GM19455 (cell line): ENCODE measurements around the gene ARHGAP26.

Source experiments
- ATAC-seq: cut with Tn5 transposase; IDR thresholded peaks from one replicate; pipeline ENCODE4 v1.9.1; 2021; ENCODE audit not compliant: unreplicated experiment

The ARHGAP26 gene

GRCh38 chr5:143166661-143167420 lies 396.7 kb downstream of the ARHGAP26 start:
- no peak for ATAC-seq

- ATAC-seq = no peak
These were observed 398.1 kb downstream of the ARHGAP26 start for GRCh38 chr5:143168171-143168741.

- no peak for ATAC-seq
These were observed 399.0 kb downstream of the ARHGAP26 start for GRCh38 chr5:143168921-143169810.

DNA sequence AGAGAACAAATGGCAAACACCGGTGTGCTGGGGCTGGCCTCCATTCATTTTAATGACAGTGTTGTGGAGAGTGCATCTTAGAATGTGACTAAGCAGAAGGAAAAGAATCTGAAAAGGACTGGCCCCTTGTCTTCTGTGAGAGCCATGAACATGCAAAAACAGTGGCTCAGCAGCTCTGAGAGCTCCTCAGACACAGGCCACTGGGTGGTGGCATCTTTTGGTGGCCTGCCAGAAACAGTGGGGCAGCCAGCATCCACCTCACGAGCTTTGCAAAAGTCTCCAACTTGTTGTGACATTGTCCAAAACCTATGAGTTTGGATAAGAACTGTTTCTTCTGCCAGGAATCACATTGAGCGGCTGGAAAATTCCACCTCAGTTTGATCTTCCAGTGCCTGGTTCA lies 399.9 kb downstream of the ARHGAP26 start:
- ATAC-seq = no peak

DNA sequence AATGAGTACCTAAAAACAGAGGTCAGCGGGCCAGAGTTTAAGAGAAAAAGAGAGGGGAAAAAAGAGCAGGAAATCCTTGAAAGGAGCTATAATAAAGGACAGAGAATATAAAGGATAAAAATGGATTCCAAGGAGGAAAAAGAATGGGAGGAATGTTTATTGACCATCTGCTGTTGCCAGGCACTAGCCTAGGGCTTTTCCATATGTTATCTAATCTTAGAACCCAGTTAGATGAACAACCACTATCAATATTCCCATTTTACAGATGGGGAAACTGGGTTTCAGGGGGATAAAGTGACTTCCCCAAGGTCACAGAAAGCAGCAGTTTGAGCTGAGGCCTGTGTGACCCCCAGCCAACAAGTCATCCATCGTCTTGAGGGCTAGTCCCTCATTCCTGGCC lies 400.8 kb downstream of the ARHGAP26 start:
- no peak for ATAC-seq

DNA sequence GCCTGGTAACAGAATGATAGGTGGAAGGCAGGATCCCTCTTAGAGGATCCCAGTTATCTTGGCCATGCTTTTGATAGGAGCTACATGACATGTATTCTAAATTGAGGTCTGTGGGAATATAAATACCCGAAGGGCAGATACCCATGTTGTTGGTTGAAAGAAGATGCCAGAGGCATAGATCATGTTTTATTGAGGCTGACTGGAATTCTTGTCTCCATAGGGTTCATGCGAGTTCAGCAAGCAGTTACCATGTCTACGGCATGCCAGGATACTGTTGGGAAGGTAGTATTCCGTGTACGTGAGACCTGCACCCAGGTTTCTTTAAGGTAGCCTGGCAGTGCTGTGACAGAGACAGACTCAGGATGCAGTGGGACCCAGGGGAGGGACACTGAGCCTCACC lies 402.6 kb downstream of the ARHGAP26 start:
- no peak for ATAC-seq

DNA sequence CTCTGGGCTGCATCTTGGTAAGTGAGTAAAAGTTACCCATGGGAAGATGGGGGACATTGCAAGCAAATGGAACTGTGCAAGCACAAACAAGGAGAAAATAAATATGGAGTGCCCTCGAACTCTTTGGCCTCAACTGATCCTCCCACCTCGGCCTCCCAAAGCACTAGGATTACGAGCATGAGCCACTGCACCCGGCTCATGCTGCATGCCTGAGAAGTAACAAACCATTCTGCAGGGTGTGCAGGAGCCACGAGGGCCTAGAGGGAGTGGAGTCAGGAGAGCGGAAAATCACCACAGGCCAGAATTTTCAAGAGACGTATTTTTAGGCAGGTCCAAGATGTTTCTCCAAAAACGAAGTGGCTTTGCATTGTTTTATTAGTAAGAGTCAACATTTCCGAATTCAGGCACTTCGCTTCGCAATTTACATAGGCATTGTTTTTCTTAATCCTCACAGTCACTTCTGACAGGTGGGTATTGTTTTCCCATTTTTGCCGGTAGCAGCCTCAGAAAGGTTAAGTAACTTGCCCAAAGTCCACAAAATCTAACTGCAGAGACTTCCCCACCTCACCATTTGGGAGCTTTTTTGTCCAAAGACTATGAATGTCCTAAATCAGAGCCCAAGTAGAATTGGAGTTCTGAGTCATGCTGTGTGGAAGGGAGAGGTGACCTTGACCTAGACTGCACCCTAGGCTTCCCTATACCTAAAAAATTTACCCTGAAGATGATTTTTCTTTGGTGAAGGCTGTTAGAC lies 403.1 kb downstream of the ARHGAP26 start:
- no peak for ATAC-seq

DNA sequence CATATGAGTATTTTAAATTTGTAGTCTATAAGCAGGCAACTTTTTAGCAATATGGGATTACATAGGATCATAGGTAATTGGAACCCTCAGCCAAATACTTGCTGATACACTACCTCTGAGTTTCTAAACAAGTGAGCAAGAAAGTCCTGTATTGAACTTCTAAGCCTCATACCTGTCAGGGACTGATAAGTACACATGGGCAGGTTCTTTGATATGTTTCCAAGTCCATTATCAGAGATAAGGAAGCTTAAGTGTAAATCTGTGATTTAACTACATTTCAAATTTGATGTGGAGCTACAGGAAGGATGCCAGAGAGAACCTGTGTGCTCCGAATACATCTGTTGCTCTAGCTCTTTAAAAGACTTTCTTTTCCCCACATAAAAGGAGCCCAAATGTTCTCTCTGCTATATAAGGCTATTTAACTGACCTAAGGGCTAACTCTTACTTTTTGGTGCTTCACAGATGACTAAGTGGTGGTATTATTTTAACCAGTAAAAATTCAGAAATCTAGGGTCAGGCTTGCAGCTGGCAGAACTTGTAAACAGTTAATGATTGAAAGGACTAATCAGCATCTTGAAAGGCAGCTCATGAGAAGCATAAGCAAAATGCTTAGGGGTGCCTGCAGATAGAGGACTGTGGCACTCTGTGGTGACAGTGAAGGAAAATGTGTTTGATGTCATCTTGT lies 404.7 kb downstream of the ARHGAP26 start:
- ATAC-seq = peak; percentile 81

DNA sequence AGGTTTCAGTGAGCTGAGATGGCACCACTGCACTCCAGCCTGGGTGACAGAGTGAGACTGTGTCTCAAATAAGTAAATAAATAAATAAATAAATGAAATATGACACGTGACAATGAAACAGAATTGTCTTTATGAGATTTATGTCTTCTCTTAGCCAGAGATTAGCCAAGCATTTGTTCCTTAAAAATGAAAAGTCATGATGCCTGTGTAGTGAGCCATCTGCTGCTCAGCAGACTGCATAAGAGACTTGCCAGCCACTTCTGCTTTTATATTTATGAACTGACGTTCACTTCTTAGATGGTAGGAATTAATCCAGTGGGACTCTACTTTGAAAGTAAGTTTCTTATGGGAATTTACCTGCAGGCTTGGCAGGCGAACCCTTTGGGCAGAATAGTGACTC lies 405.9 kb downstream of the ARHGAP26 start:
- no peak for ATAC-seq

DNA sequence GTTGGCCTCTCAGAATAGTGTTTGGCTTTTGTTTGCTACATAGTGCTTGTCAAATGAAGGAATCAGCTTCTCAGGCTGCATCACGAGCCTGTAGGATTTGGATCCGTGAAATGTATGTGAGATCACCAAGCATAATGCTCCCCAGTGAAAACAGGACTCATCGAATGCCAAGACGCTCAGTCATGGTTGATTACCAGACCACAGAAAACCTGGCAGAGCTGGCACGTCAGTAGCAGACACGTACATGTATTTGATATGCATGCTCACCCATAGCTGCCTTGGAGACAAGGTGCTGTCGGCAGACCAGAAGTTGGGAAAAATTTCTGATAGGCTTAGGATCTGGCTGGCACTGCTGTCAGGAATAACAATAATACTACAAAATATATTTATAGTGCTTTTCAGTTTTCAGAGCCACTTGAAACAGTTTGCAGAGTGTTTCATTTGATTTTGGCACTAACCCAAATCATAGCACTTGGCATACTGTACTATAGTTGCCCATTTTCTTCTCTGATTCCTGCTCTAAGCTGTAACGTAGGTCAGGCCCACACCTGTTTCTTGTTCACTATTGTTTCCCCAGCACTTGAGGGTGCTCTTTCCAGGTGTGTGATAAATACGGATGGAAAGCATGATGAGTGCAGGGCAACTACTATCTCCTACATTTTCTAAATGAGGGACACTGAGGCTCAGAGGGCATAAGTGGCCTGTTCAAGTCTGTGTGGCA lies 407.2 kb downstream of the ARHGAP26 start:
- ATAC-seq = no peak

DNA sequence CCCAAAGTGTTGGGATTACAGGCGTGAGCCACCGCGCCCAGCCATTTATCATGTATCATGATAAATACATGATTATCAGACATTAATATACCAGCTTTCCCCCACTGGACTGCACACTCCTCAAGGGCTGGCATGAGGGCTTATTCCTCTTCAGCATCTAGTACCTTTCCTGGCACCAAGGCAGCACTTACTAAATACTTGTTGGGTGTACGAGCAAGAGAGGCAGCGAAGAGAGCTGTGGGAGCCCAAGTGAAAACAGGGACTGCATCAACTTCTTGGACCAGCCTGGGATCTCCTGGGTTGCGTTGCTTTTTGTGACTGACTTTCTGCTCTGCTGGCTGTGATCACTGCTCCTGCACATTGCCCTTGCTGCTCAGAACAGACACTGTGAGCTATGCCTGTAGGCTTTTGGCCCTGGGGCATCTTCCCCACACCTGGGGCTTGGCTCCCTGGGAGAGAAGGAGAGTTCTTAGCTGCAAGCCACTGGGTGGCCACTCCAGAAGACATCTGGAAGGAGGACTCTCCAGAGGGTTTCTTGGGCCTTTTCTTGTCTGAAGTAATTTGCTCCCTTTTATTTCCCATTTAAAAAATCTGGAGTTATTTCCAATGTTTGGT lies 409.1 kb downstream of the ARHGAP26 start:
- ATAC-seq = no peak

DNA sequence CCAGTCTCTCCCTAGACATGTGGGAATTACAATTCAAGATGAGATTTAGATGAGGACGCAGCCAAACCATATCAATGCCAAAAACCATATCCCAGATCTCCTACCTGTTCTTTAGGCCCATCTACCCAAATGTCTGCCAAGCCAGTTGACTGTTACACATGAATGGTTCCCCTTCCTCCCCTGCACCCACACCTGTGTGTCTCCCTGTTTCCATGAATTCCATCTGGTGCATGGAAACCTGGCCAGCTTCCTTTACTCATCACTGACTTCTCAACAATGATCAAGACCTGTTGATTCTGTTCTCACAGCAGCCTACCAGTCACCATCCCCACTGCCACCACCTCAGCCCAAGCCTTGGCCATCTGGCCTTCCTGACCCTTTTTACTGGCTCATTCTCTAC lies 410.6 kb downstream of the ARHGAP26 start:
- ATAC-seq = no peak

DNA sequence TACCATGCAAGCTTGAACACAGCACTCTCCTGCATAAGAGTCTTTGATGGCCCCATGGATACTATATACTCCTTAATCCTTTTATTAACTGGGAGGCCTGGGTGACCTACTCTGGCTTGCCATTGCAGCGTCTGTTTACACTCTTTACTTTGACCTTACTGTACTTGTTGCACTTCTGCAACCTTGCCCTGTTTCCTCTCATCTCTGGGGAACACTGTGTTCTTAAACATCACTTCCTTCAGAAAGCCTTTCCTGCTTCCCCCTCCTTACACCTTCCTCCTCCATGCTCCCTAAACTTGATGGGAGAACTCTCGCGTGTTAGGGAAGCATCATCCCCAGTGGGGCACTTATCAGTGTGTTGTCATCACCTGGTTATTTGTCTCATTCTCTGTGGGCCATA lies 411.0 kb downstream of the ARHGAP26 start:
- no peak for ATAC-seq

- ATAC-seq = no peak
These were observed 411.9 kb downstream of the ARHGAP26 start for GRCh38 chr5:143182106-143182505.

DNA sequence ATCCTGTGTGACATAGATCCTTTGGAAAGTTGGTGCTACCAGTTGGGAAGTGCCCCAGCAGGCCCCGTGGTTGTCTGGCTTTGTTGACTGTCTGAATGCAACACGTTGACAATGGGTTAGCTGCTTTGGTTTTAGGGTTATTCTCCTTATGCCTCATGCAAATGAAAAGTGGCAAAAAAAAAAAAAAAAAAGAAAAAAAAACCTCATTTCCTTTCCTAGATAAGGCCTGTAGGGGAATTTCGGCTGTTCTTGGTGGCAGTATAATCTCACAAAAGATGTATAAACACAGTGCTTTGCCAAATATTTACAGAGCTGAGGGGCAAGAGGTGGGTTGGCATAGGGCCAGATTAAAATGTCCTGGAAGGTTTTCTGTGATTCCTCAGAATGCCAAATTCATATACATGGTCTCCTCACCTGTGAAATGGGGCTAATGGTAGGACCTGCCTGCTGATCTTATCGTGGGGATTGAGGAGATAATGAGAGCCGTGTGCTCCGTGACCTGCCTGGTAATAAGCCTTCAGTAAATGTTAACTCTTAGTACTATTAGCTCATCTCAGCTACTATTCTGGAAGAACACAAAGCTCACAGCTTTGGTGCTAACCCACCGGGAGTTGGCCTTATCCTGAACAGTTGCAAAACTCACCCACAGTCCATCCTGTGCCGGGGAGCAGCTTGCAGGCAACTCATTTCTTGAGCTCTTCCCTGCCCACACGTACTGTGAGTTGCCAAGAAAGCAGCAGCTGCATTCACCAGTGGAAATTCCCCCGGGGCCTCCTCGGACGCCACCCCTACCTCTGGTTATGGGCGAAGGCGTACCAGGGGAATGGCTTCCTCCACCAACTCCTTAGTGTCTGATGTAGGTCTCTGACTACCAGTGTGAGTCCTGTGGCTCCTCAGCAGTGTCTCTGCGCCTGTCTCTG lies 413.0 kb downstream of the ARHGAP26 start:
- peak; percentile 60 for ATAC-seq

GRCh38 chr5:143183989-143184388 lies 413.8 kb downstream of the ARHGAP26 start:
- no peak for ATAC-seq

DNA sequence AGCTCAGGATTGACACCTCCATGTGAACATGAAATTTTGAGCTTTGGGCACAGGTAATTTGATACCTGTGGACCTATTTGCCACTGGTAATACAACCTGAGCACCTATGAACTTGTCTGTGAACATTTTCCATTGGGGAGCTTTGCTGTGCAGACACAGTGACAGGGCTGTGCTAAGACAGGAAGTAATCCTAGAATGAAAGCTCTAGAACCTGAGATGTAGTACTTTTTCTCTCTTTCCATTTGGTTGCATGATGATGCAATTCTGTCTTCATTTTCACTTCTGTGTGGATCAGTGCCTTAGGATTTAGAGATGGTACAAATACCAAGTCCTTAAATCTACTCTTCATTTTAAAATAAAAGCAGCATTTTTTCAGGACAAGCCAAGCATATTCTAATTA lies 416.4 kb downstream of the ARHGAP26 start:
- no peak for ATAC-seq

DNA sequence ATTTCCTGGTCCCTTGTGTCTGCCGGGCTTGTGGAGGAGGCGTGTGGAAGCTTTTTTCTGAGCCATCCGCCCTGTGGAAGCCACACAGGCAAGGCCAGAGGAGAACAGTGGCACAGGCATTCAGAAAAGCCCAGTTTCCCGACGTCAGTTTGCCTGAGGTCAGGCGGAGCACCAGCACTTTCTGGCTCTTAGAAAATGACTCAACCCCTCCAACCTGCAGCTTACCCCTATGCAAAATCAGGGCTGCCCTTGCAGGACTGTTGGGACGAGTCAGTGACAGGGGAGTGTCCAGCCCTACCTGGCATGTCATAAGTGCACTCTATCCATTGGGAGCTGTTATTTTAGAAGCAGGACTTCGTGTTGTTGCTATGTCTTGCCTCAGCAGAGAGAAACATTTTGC lies 417.3 kb downstream of the ARHGAP26 start:
- ATAC-seq = no peak
